GM19240 (cell line): ENCODE data around the gene CHST14.

ENCODE experiments used
- DNase-seq: peaks from one replicate; pipeline ENCODE4 v3.0.0; 2011; ENCODE audit warnings: low spot score; ENCODE audit not compliant: insufficient read length

The CHST14 gene

GRCh38 chr15:40461958-40462357, 8.8 kb upstream of the CHST14 start:
- DNase-seq = no peak

- no peak for DNase-seq
Measured at GRCh38 chr15:40463279-40463678, 7.5 kb upstream of the CHST14 start.

- DNase-seq = no peak
Measured at GRCh38 chr15:40463886-40464545, 6.8 kb upstream of the CHST14 start.

GRCh38 chr15:40464595-40465185, 6.1 kb upstream of the CHST14 start:
- DNase-seq = no peak

- no peak for DNase-seq
Measured at GRCh38 chr15:40465939-40466338, 4.8 kb upstream of the CHST14 start.

- DNase-seq = no peak
Measured at GRCh38 chr15:40466426-40467260, 4.1 kb upstream of the CHST14 start.

- no peak for DNase-seq
Measured at GRCh38 chr15:40467261-40467615, 3.5 kb upstream of the CHST14 start.

GRCh38 chr15:40468898-40469331, 1.9 kb upstream of the CHST14 start:
- no peak for DNase-seq

- no peak for DNase-seq
Measured at GRCh38 chr15:40469776-40470390, 901 bp upstream of the CHST14 start.

GRCh38 chr15:40471105-40471807, 472 bp downstream of the CHST14 start:
- DNase-seq = no peak

- DNase-seq = no peak
Measured at GRCh38 chr15:40471808-40472150, 995 bp downstream of the CHST14 start.

GRCh38 chr15:40472171-40472727, 1.5 kb downstream of the CHST14 start:
- no peak for DNase-seq

- no peak for DNase-seq
Measured at GRCh38 chr15:40474581-40474980, 3.8 kb downstream of the CHST14 start.

GRCh38 chr15:40477642-40478327, 7.0 kb downstream of the CHST14 start:
- no peak for DNase-seq

- DNase-seq = no peak
Measured at GRCh38 chr15:40479024-40479423, 8.2 kb downstream of the CHST14 start.

GRCh38 chr15:40481341-40482074, 10.7 kb downstream of the CHST14 start:
- DNase-seq = no peak

- DNase-seq = no peak
Measured at GRCh38 chr15:40483919-40484318, 13.1 kb downstream of the CHST14 start.

GRCh38 chr15:40486066-40486770, 15.4 kb downstream of the CHST14 start:
- DNase-seq = no peak
